IMR-90 (cell line): Measurements from ENCODE around the gene TRIM38. TPM values are rescaled to one million over a fixed set of nuclear protein-coding genes. Genes with fewer than 3 reads are reported as not detected.

Source experiments
- ATAC-seq: fragments of 200-7000 bp; cut with Tn5 transposase; 2 replicates; pipeline ENCODE4 v1.9.1; 2020; ENCODE audit warnings: low read depth, mild to moderate bottlenecking, moderate library complexity
- BruUV-seq: library from RNA; stranded (reverse); fragments of 400-500 nt; replicated peaks from 2 replicates; lab custom pipeline; 2021; lab: Mats Ljungman, UMichigan
- CTCF ChIA-PET: fragments of 300-600 bp; formaldehyde crosslinking; extraction: SDS; loops from one replicate; lab custom pipeline; 2021; ENCODE audit warnings: antibody characterized with exemption; lab: Yijun Ruan, JAX
- POLR2A ChIA-PET: fragments of 300-600 bp; sonication (Branson Sonifier 250); formaldehyde crosslinking; loops from one replicate; lab custom pipeline; 2022; ENCODE audit warnings: antibody characterized with exemption; ENCODE audit not compliant: unreplicated experiment; lab: Charles Lee
- DNase-seq: peaks from one replicate; pipeline ENCODE4 v3.0.0; 2013
- H2AFZ ChIP-seq: replicated peaks from 2 replicates; pipeline ENCODE3; 2013; ENCODE audit warnings: low read length, mild to moderate bottlenecking; ENCODE audit not compliant: poor library complexity
- H2AK5ac ChIP-seq: 2 replicates; pipeline ENCODE4 v1.6.1; 2013; ENCODE audit warnings: low read depth, low read length, inconsistent platforms
- H2AK9ac ChIP-seq: replicated peaks from 2 replicates; pipeline ENCODE3; 2013; ENCODE audit warnings: mild to moderate bottlenecking, low read depth, low read length, moderate library complexity; ENCODE audit not compliant: poor library complexity
- H2BK120ac ChIP-seq: 2 replicates; pipeline ENCODE4 v1.6.1; 2013; ENCODE audit warnings: low read depth, low read length, inconsistent platforms
- H2BK15ac ChIP-seq: 3 replicates; pipeline ENCODE4 v1.6.1; 2013; ENCODE audit warnings: low read depth, low read length, inconsistent platforms
- H2BK20ac ChIP-seq: 2 replicates; pipeline ENCODE4 v1.6.1; 2013; ENCODE audit warnings: low read depth, mild to moderate bottlenecking, inconsistent platforms, low read length, moderate library complexity
- H2BK5ac ChIP-seq: 2 replicates; pipeline ENCODE4 v1.6.1; 2013; ENCODE audit warnings: mild to moderate bottlenecking, low read depth, low read length, inconsistent platforms; ENCODE audit not compliant: poor library complexity, severe bottlenecking
- H3K14ac ChIP-seq: replicated peaks from 2 replicates; pipeline ENCODE4 v1.6.1; 2013; ENCODE audit warnings: low read depth, low read length, inconsistent platforms
- H3K18ac ChIP-seq: 2 replicates; pipeline ENCODE4 v1.6.1; 2013; ENCODE audit warnings: low read depth, low read length, control low read depth
- H3K23ac ChIP-seq: 2 replicates; pipeline ENCODE4 v1.6.1; 2013; ENCODE audit warnings: low read depth, low read length, inconsistent platforms
- H3K27ac ChIP-seq: 2 replicates; pipeline ENCODE4 v1.5.1; 2013; ENCODE audit warnings: mild to moderate bottlenecking, control low read depth, low read length; ENCODE audit not compliant: insufficient read depth
- H3K27me3 ChIP-seq: 2 replicates; pipeline ENCODE4 v1.6.1; 2013; ENCODE audit warnings: low read length; ENCODE audit not compliant: control insufficient read depth, insufficient read depth
- H3K36me3 ChIP-seq: 2 replicates; pipeline ENCODE4 v1.6.1; 2013; ENCODE audit warnings: low read length, mixed read lengths; ENCODE audit not compliant: control insufficient read depth, insufficient read depth
- H3K4ac ChIP-seq: 2 replicates; pipeline ENCODE4 v1.6.1; 2013; ENCODE audit warnings: low read depth, low read length, inconsistent platforms
- H3K4me1 ChIP-seq: 2 replicates; pipeline ENCODE4 v1.6.1; 2013; ENCODE audit warnings: low read length, mixed read lengths; ENCODE audit not compliant: control insufficient read depth, insufficient read depth
- H3K4me2 ChIP-seq: 2 replicates; pipeline ENCODE4 v1.6.1; 2013; ENCODE audit warnings: low read depth, mild to moderate bottlenecking, control low read depth, low read length, moderate library complexity
- H3K4me3 ChIP-seq: 2 replicates; pipeline ENCODE4 v1.5.1; 2013; ENCODE audit warnings: low read depth, mild to moderate bottlenecking, control low read depth, low read length, moderate library complexity; ENCODE audit not compliant: insufficient read depth
- H3K56ac ChIP-seq: 2 replicates; pipeline ENCODE4 v1.6.1; 2013; ENCODE audit warnings: low read length, inconsistent platforms; ENCODE audit not compliant: insufficient read depth; ENCODE audit errors: extremely low read depth
- H3K79me1 ChIP-seq, 2 experiments: 2 replicates each; pipeline ENCODE4 v1.6.1; 2013; ENCODE audit warnings: low read length in 2 of 2, inconsistent platforms in 1 of 2, low read depth in 1 of 2
- H3K9ac ChIP-seq: 2 replicates; pipeline ENCODE4 v1.6.1; 2013; ENCODE audit warnings: low read depth, low read length, control low read depth
- H3K9me1 ChIP-seq: 2 replicates; pipeline ENCODE4 v1.6.1; 2013; ENCODE audit warnings: low read length, inconsistent platforms; ENCODE audit not compliant: insufficient read depth
- H3K9me3 ChIP-seq: 2 replicates; pipeline ENCODE4 v1.6.1; 2013; ENCODE audit warnings: low read length; ENCODE audit not compliant: control insufficient read depth, insufficient read depth
- H4K20me1 ChIP-seq: 2 replicates; pipeline ENCODE4 v1.6.1; 2013; ENCODE audit warnings: low read length, inconsistent platforms; ENCODE audit not compliant: insufficient read depth
- H4K5ac ChIP-seq: 2 replicates; pipeline ENCODE4 v1.6.1; 2013; ENCODE audit warnings: mild to moderate bottlenecking, low read depth, low read length, control low read depth
- H4K8ac ChIP-seq, 2 experiments: 2 replicates each; pipeline ENCODE4 v1.6.1; 2013; ENCODE audit warnings: low read depth in 2 of 2, low read length in 2 of 2, control low read depth in 1 of 2, inconsistent platforms in 1 of 2
- H4K91ac ChIP-seq: 2 replicates; pipeline ENCODE4 v1.6.1; 2013; ENCODE audit warnings: low read depth, low read length, inconsistent platforms; ENCODE audit not compliant: insufficient read depth
- BHLHE40 ChIP-seq: fragments of 150-350 bp; IDR thresholded peaks from 2 replicates; pipeline ENCODE4 v1.6.1; 2016; ENCODE audit warnings: mild to moderate bottlenecking, low read depth, low read length
- CHD1 ChIP-seq: IDR thresholded peaks from 2 replicates; pipeline ENCODE4 v1.6.1; 2012; ENCODE audit warnings: low read depth, low read length, improper control_type of control experiment
- MAFK ChIP-seq: IDR thresholded peaks from 2 replicates; pipeline ENCODE4 v1.6.1; 2012; ENCODE audit warnings: low read depth, low read length, improper control_type of control experiment
- NFE2L2 ChIP-seq: fragments of 150-350 bp; IDR thresholded peaks from 2 replicates; pipeline ENCODE4 v1.6.1; 2016; ENCODE audit warnings: low read depth, mild to moderate bottlenecking, low read length
- RCOR1 ChIP-seq: IDR thresholded peaks from 2 replicates; pipeline ENCODE4 v1.6.1; 2012; ENCODE audit warnings: mild to moderate bottlenecking, low read length, improper control_type of control experiment; ENCODE audit not compliant: insufficient replicate concordance
- WGBS, 2 experiments: methylation state at CpG; one replicate each; pipeline versions ENCODE4 v1.1.5 to v1.1.7; 2013; ENCODE audit warnings: missing lambda C conversion rate in 2 of 2; ENCODE audit not compliant: insufficient read length in 1 of 2; ENCODE audit errors: extremely low coverage in 2 of 2; 5-methylcytosine and 5-hydroxymethylcytosine counted together
- dilution Hi-C: fragments of 300-500 bp; cut with HindIII; formaldehyde crosslinking; loops from one replicate; pipeline ENCODE4 v1.14.3; 2018; ENCODE audit warnings: low sequenced_read_pairs; ENCODE audit not compliant: unreplicated experiment
- in situ Hi-C: fragments of 300-500 bp; cut with MboI; formaldehyde crosslinking; loops from 3 replicates; pipeline ENCODE4 v1.14.3; 2019; ENCODE audit warnings: low sequenced_read_pairs, inconsistent platforms, mixed read lengths
- intact Hi-C: fragments of 100-400 bp; cut with micrococcal nuclease; formaldehyde crosslinking; loops from 2 replicates; pipeline ENCODE4 v1.10.0; 2022
- polyA plus RNA-seq, 3 experiments: library from polyadenylated mRNA; depleted of rRNA; stranded (reverse); fragments of >200 nt; gene quantifications; 2 replicates each; pipeline ENCODE4 v1.2.3, GENCODE V29; 2012; ENCODE audit warnings: low replicate concordance in 1 of 3
- total RNA-seq: library from RNA; depleted of rRNA; stranded (reverse); fragments of >200 nt; gene quantifications from 2 replicates; pipeline ENCODE4 v1.2.3, GENCODE V29; 2012

TRIM38 gene
- total and polyA plus RNA-seq, 2 of the 4 experiments (the other 2 are of a cell fraction) = 4.1 to 6.3 TPM

DNA sequence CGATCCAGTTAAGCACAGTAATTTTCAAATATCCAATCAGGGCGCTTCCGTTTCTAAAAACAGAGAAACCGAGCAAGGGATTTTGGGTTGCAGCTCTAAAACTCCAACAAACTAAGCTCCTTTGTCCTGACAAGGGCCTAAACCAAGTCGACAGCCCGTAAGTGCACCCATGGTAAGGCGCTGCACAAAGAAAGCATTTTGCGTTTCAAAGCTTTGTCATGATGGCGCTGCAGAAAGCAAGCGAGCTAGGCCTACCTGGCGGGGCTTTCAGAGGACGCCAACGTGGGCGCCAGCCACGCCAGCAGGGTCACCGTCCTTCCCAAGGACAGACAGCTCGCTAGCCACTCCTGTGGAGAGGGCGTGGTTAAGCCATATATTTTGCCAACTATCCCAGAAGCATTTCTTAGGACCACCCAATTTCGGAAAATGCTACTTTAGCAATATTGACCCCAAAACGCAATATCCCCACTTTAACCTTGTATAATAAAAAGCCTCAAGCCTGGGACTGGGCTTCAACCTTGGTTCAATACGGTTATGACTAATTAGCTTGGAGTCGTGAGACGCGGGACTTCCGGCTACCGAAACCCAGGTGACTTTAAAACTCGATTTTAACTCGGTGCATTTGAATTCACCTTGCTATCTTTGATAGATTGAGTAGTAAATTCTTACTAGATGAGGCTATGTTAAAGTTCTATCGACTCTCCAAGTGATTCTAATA is 53.8 kb downstream of the TRIM38 start:
- in situ Hi-C loops = no loop called here
- no peaks in the 10 kb centered on the region for H3K27me3 ChIP-seq
- dilution Hi-C loops = no loop called here
- TF ChIP-seq CHD1 = no peak
- 0 out of 2 replicates have a peak, but pooled peaks have one; percentile 16 for TF ChIP-seq NFE2L2
- no peak for TF ChIP-seq BHLHE40
- 0 out of 2 replicates have a peak, but pooled peaks have one; percentile 13 for TF ChIP-seq MAFK
- no peak for TF ChIP-seq RCOR1
- H4K8ac ChIP-seq = peak overlapping the region; percentile 41 to 90
- H3K56ac ChIP-seq = peak overlapping the region; percentile 69; the same call in 1 of the 2 replicates
- intact Hi-C loops = no loop called here
- peak overlapping the region; percentile 26 for H3K4me3 ChIP-seq
- DNase-seq (no peak), ATAC-seq (no peak)
- H3K18ac ChIP-seq = peak overlapping the region; percentile 58
- ChIA-PET CTCF (interaction anchor here (0.6 to 3.5 kb wide), 7 partner anchors 10 to 1494 kb away, joined by 3 to 16 read pairs (median 11); a partner anchor contains a TSS), POLR2A (interaction anchor here (0.8 to 1.0 kb wide), 3 partner anchors 9 to 647 kb away, joined by 3 read pairs; no protein-coding TSS in a partner anchor)
- no peak overlapping the region for H2BK15ac ChIP-seq
- peak overlapping the region; percentile 71 for H2BK120ac ChIP-seq
- H2AK9ac ChIP-seq = peak overlapping the region; percentile 26
- 0 out of 2 replicates have a peak, but pooled peaks cover 3% of the 10 kb centered on the region for H3K9me1 ChIP-seq
- peak overlapping the region; percentile 64 for H3K27ac ChIP-seq
- H2AK5ac ChIP-seq = 0 out of 2 replicates have a peak overlapping the region, but pooled peaks have one; percentile 6
- H2BK5ac ChIP-seq = peak overlapping the region; percentile 82
- peak overlapping the region; percentile 73 for H4K91ac ChIP-seq
- no peaks in the 10 kb centered on the region for H3K36me3 ChIP-seq
- H3K79me1 ChIP-seq = peaks cover 4 to 7% of the 10 kb centered on the region in 2 experiments; a peak in 2 of 4 replicates
- H2BK20ac ChIP-seq = no peak overlapping the region
- H2AFZ ChIP-seq = peak overlapping the region; percentile 89
- peak overlapping the region; percentile 66 for H3K4ac ChIP-seq
- peak overlapping the region; percentile 90 for H4K5ac ChIP-seq
- whole genome bisulfite sequencing, 2 experiments = no CpG with 5 or more reads among the region's 29 CpGs
- H3K14ac ChIP-seq = peak overlapping the region; percentile 71; the same call in 1 of the 2 replicates
- peak overlapping the region; percentile 46 for H3K23ac ChIP-seq
- no peaks in the 10 kb centered on the region for H3K9me3 ChIP-seq
- H4K20me1 ChIP-seq = no peaks in the 10 kb centered on the region
- H3K4me1 ChIP-seq = peaks cover 12% of the 10 kb centered on the region
- BruUV-seq = no TSS peak
- H3K4me2 ChIP-seq = peak overlapping the region; percentile 91
- peak overlapping the region; percentile 51; the same call in 1 of the 2 replicates for H3K9ac ChIP-seq
